Renal pelvis (tissue), 4 donors: ENCODE results near the gene GALNT18. TPM values are rescaled to one million over a fixed set of nuclear protein-coding genes. Genes with fewer than 3 reads are reported as not detected.

ENCODE experiments used
- DNase-seq: peaks from one replicate; pipeline ENCODE4 v3.0.0-alpha.2; 2013
- polyA plus RNA-seq, 3 donors: library from polyadenylated mRNA; unstranded; fragments of 120-200 nt; gene quantifications; one replicate each; pipeline ENCODE4 v1.2.1, GENCODE V29; 2013; ENCODE audit not compliant: insufficient read length in 3 of 3

The GALNT18 gene
- polyA plus RNA-seq, 3 donors, result 25.4 to 28.1 (median 26.4) TPM

DNA sequence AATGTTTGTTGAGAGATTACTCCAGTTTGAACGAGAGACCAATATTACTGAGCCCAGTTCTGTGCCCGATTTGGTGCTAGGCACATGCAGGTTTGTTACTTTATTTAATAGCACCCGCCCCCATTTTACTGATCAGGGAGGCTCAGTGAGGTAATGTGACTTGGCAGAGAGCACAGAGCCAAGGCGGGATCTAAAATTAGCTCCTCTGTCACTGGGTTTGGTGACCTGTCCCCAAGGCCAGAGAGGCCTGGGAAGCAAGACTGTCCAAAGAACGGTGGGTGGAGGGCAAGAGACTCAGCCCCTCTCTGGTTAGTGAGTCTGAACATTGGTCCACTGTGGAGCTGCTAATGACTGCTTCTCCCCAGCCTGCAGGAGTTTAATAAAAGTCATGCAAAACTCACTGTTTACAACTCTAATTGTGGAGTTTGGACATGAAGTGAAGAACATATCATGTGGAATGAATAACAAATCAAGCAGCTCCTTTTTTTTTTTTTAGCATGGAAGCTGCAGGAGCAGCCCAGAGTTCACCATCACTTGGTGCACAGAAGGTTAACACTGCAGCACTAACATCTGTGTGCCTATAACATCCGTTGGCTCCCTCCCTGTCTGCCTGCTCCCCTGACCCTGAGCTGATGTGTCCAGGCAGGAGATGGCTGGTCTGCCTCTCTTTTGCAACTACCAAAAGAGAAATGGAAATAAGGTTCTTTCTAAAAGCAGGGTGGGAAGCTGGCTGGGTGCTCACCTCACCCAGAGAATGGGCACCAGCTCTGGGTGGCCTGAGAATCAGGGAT, 307.7 kb downstream of the GALNT18 start:
- DNase-seq, result no peak

DNA sequence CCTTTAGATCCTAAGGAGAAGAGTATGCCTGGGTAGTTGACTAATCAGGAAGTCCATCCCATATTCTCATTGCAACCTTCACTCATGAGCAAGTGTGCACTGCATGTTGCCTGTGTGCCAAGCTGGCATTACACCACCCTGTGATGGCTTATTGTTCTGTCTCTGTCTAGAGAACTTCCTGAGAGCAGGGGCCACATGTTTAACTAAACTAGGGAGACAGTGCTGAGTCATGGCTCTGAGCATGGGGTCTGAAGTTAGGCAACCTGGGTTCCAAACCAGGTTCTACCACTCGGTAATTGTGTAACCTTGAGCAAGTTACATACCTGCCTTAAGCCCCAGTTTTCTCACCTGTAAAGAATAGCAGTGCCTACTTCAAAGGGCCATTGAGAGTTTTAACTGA, 308.4 kb downstream of the GALNT18 start:
- no peak for DNase-seq

DNA sequence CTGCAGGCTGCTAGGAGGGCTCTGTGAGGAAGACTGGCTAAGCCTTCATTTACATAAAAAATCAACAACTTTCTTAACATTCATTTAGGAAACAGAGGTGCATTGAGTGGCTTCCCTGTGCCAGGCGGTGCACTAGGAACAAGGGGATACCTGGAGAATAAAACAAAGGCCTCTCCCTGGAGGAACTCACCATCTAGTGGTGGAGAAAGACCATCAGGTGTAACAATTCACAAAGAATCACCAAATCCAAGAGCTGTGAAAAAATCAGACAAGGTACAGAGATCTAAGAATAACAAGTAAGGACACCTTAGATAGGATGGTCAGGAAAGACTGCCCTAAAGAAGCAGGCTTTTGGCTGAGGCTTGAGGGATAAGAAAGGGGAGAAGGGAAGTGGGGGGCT, 309.1 kb downstream of the GALNT18 start:
- no peak for DNase-seq

DNA sequence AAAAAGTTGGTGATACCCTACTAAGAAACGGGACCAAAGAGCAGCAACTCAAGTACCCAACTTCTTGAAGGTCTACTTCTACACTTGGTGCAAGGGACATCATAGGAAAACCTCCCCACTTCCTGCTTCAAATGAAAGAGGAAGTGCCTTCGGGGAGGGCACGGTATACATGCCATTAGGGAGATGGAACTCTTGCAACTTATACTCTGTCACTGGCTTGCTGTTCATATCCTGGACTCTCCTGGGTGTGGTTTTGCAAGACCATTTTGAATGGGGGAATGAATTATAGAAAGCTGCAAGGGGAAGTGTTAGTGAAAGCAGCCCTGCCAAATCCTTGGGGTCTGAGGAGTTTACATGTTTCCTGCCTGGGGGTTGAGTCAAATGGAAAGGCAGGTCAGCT, 310.6 kb downstream of the GALNT18 start:
- DNase-seq, result no peak

DNA sequence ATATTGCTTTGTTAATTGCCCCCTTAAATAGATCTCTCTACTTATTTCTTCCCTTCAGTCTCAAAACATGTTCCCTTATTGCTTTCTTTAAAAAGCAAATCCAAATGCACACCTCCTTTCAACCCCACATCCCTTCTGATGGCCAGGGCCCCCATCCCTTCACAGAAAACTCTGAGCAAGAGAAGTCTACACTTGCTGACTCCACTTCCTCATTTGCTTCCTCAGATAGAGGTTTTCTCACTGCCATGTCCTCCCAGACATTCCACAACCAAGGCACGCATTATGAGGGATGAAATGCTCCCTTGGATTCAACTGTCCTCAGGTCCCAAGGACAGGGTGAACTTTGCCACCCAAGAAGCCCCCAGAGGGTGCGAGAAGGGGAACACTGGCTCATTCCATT, 311.9 kb downstream of the GALNT18 start:
- no peak for DNase-seq

DNA sequence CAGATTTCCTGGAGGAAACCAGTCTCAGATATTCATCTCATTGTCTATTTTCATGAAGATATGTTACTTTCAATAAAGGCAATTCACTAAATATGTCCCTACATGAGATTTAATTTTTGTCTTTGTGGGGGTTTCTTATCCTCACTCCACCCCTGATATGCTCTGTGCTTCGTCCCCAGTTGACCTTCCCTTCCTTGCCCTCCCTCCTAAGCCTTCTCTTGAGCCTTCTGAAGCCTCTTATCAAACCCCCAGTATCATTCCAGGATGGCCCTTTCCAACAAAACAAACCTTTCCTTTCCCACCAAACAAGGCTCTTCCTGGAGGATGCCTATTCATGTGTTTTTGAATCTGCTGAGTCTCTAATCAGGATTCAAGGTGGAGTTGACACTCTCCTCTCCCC, 313.6 kb downstream of the GALNT18 start:
- DNase-seq, result no peak

DNA sequence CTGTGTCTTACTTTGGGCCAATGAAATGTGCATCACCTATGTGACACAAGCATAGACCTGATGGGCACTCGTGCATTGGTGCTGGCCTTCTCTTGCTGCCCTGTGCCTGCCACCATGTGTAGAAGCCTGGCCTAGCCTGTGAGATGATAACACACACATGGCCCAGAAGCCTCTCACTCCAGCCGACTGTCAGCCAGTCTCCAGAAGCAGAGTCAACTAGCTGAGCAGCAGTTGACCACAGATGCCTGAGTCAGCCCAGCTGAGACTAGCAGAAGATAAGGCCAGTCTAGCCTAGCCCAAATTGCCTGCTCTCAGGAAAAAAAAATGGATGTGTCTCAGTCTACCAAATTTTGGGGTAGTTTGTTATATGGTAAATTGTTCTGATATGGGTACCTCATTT, 314.9 kb downstream of the GALNT18 start:
- no peak for DNase-seq

DNA sequence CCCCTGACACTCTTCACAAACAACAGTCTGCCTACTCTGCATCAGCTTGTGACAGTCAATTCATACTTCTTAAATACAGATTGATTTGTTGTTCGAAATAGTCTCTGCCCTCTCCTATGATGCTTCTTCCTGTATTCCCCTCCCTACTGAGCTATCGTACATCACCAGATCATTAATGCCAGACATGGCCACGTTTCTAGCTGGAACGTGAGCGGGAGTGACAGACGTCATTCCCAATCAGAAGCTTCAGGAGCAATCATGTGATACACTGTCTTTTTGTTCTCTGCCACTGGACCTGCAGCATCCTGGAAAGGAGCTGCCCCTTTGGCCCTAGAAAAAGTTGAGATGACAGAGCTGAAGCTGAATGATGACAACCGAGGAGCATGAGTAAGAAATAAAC, 317.3 kb downstream of the GALNT18 start:
- DNase-seq, result no peak

DNA sequence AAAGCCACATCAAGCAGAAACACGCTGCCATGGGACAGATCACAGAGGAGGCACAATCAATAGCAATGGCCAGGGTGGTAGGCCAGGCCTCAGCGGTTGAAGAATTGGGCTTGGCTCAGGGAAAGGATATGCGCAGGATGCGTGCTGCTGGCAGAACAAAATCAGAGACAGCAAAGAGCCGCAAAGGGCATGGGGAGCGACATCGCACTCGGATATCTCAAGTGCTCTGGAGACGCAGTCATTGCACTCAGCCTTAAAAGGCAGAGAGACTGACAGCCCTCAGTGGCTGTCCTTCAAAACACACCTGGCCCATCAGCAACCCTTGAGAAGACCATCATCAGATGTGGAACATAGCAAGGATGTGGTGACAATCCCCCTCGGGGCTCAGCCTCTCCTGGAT, 319.2 kb downstream of the GALNT18 start:
- no peak for DNase-seq

DNA sequence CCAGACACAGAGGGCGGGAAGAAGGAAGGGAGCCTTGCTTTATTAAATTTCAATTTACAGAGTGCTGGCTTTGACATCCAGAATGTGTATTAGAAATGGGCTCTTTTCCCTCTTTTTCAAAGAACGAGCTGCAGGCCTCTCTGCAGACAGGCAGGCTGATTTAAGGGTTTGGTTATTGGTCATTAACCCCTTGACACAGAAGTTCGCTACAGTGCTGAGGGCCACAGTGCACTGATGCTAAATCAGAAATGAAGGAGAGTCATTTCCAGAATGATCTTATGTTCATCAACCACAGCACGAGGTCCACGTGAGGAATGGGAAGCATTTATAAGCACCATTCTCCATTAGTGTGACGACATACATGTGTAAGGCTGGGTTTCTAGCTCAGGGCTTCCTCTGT, 320.6 kb downstream of the GALNT18 start:
- DNase-seq, result no peak

DNA sequence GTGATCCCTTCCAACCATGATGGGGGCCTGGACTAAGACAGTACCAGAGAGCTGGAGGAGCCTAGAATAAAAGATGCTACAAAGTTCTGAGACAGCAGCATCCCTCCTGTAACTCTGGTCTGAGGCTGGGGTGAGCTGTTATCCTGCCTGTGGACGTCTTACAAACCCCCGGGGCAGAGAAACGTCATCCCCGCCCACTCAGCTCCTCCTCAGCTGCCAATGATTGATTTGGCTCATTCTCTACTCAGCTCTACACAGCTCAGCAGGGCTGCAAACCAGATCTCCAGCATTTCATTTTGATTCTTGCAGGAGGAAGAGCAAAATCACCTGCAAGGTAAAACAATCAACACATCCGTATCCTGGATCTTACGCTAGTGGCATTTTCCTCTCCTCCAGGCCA, 324.2 kb downstream of the GALNT18 start:
- DNase-seq, result no peak

DNA sequence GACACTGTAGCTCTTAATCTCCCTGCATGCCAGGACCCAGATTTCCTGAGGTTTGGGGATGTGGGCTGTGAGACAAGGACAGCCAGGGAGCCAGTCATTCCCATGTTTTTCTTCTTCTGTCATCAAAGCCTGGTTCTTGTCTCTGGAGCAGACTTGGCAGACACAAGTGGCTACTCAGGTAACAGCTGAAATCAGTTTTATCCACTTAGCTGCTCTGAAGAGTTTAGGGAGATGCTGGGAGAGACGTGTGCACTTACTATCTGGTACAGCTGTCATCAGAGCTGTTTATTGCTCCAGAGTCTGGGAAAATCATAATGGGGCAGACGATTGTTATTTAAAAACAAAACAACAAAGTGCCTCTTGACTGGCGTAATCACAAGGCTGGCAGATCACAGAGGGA, 325.4 kb downstream of the GALNT18 start:
- DNase-seq, result no peak

DNA sequence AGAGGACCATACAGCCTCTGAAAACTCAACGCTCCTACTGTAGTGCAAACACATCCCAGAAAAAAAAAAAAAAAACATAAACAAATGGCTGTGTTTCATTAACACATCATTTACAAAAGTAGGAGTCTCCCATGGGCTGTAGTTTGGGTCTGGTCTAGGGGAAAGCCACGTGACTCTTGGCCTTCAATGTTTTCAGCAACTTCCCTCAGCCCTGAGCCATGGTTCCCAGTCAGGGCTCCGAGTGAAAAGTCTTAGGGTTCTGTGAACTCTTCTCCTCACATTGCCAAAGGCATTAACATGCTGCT, 327.3 kb downstream of the GALNT18 start:
- DNase-seq, result no peak

DNA sequence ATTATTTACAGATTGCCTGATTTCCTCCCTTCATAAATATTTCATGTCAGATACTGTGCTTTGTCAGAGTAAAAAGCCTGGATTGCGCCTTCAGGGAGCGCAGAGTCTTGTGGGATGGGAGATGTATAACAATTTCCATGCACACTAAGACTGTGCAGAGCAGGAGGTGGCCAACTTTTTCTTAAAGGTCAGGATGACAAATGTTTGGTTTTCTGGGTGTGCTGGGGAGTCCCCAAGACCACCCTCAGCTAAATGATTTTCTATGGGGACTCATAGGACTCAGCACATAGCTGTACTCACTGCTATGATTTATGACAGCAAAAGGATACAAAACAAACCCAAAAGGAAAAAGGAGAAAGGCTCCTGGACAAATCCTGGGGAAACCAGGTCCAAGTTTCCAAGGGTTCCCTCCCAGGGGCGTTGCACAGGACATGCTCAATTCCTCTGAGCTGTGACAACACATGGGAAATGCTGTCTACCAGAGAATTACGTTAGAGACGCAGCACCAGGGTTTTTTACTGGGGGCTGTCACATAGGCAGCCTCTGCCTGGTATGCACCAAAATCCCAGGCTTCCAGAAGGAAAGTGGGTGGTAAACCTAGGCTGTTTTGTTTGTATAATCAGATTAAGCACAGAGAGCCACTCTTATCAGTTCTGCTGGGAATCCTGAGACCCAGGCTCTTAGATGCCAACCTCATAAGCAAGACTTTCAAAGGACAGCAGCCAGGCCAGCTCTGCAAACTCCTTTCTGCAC, 327.8 kb downstream of the GALNT18 start:
- DNase-seq, result no peak

DNA sequence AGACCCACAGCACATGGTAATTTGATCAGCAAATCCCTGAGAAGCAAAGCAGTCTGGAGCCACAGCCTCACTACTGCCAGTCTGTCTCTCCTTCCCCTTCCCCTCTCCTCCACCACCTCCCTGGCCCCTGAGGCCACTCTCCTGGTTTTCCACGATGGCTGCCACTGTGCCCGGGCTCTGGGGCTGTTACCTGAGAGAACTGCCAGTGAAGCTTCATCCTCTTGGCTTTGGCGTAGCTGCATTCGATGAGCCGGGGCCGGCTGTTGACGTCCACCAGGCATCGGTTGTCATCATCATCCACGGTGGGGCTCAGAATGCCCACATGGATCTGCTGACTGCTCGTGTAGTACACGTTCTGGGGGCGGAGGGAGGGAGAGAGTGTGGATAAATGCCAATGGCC, 329.0 kb downstream of the GALNT18 start:
- no peak for DNase-seq

DNA sequence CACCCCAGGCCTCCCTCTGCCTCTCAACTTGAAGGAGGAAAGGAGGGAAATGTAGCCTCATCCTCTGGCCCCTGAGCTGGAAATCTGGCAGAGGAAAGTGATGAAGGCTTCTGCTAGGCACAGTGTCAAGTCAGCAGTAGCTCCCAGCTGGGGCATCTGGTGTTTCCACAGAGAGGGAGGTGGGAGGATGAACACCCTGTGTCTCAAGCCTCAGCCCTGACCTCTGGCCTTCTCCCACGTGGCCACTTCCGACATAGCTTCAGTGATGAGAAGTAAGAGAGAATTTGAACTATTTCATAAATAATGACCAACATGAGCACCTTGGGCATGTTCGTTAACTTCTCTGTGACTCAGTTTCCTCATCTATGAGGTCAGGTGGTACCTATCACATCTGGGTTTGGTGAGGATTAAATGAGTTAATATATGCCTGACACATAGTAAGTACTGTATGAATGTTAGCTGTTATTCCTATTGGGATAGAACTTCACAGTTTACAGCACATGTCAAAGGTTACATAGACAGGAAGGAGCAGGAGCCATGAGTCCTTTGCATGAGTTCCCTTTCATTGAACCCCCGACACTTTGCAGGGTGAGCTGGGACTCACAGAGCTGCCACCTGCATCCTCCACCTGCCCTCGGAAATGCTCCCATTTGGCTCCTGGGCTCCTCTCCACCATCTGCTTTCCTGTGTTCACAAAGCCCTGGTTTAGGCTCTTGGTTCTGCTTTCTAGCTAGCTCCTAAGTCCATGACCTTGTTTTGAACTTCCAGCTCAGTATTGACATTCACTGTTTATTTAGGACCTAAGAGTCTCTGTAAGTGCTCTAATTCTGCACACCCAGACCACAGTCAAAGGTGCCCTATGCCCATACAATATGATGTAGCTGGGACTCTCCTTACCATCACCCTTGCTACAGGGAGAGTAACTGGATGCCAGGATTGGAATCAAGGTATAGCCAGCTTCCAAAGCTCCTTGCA, 330.5 kb downstream of the GALNT18 start:
- no peak for DNase-seq

DNA sequence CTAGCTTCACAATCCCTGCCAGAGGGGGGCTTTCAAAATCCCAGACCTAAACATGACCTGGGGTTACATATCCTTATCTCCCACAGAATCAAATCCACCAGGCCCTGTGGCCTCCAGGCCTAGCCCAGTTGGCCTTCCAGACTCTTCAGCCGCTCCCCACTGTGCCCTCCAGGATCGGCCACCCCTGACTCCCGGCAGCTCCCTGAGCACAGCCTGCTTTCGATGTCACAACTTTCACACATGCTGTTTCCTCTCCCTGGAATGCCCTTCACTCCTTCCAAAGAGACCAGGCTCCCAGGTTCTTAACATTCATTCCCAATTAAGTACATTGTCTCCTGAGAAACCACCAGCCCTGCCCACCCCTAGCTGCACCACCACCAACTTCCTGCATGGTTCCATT, 331.5 kb downstream of the GALNT18 start:
- DNase-seq, result no peak

DNA sequence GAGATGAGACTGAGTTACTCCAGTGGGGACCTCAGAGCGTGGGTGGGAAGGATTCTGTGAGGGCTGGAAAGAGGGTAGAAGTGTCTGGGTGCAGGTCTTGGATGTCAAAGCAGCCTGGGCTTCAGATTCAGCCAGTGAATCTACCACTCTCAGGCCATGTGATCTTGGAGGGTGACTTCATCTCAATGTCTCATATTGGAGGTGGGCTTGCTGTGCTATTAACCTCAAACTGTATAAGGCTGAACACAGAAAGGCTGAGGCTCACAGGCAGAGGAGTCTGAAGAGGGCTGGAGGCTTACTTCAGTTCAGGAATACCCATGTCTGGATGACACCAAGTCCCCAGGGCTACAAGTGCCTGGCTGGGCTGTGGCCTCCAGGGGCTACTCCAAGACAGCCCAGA, 332.1 kb downstream of the GALNT18 start:
- no peak for DNase-seq

DNA sequence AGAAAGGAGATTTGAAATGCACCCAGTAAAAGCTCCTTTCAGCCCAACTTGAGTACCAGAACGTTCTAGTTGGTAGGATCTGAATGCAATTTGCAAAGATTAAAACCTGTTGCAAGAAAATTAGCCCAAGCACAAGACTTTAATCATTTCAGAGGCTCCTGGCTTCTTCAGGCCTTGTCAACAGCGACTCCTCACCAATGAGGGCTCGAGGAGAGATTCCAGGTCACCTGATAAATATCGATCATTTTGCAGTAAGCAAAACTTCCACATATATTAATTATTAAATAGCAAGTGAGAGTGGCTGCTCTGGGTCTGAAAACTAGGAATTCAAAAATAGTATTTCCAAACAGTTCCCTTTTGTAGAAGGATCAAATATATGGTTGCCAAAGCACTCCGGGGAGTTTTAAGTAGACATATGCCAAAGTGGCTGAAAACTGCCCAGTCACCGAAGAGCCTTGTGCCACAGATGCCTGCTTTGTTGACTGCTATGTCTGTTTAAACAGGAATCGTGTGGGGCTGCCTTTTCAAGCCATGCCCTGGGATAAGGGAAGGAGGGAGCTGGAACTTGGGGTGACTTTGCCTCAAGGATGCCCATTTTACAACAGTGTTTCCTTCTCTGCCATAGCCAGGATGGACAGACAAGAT, 332.7 kb downstream of the GALNT18 start:
- no peak for DNase-seq

DNA sequence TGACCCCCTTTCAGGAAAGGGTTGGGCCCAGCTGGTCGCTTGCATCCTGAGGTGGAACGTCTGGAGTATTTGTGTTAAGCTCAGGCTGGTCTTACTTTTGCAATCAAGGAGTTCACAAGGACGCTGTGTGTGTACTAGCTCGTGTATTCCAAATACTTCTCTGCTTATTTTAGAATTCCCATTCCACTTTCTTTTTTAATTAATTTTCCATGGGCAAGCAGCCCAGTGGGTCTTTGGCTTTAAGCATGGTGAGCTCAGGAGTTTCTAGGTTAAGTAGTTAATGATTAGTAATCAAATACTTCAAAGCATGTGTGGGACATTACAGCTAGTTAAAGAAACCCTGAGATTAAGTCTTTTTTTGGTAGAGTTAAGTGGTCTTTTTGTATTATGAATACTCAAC, 337.3 kb downstream of the GALNT18 start:
- DNase-seq, result peak; percentile 21

DNA sequence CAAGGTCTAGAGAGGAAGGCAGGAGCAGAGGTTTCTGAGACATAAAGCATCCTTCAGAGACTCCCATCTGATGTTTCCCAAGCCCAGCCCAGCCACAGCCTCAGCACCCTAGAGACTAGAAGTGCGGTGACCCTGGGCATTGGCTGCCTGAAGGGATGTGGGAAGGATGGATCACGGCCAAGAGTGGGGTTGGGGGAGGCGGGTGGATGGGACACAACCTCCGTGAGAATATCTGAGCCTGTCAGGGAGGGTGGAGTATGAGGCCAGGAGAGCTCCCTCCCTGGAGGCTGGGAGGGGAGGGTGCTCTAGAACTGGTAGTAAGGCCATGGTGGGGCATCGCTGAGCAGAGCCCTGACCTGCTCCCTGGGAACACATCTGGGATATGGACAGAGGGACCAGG, 340.2 kb downstream of the GALNT18 start:
- no peak for DNase-seq

DNA sequence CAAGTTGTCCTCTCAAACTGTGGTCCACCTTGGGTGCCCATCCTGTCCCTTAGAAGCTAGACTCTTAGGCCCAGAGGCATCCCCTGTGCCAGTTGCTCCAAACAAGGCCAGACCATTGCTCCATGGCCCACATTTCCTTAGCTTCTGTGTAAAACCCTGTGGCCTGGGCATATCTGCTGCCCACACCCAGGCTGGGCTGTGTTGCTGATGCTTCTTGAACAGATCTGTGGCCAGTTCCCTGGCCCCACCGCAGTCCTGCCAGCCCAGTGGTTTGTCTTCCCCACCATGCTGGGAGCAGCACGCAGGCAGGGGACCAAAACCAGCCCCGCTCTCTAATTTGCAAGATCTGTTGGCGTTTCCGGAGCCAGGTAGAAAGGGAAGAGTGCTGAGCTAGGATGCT, 341.0 kb downstream of the GALNT18 start:
- DNase-seq, result no peak
